ENCODE measurements around the gene SLIT3.

Gene SLIT3

GRCh38 chr5:169098331-169099121, 202.4 kb downstream of the SLIT3 start:
- no peak for DNase-seq

- no peak for DNase-seq
These were observed 203.3 kb downstream of the SLIT3 start for GRCh38 chr5:169097374-169098326.

DNA sequence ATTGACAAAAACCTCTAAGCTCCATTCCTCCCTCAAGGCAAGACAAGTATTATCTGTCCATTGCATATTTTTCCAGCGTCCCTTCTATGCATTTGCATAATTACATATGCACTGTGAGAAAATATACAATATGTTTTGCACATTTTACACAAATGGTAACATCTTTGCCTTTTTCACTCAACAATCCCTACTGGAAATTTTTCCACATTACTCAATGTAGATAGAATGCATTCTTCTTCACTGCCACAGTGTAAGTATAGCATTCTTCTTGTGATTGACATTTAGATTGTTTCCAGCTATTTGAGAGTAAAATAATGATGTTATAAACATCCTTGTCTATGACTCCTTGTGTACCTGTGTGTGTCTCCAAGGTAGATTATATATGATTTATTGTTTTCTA, 205.0 kb downstream of the SLIT3 start:
- no peak for DNase-seq

DNA sequence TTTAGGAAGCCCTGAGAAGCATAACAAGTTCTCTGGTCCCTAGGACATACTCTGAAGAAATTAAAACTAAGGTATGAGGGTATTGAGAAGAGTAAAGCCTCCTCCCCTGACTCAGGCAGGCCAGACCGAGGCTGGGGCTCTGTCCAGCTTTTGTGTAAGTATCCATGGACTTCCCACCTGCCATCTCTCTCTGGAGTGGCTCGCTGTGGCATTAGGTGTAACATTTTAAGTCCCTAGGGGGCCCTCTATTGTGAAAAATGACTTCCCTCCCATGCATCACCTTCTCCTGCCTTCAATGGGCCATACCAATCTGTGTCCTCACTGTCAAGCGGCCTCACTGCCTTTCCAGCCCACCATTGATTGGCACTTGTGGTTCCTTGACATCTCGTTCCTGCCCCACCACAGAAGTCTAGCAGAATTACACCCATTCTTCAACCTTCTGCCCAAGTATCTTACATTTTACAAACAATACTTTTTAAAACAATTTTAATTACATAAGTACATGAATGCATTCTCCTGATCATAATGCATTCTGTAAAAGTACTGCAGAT, 205.5 kb downstream of the SLIT3 start:
- no peak for DNase-seq

DNA sequence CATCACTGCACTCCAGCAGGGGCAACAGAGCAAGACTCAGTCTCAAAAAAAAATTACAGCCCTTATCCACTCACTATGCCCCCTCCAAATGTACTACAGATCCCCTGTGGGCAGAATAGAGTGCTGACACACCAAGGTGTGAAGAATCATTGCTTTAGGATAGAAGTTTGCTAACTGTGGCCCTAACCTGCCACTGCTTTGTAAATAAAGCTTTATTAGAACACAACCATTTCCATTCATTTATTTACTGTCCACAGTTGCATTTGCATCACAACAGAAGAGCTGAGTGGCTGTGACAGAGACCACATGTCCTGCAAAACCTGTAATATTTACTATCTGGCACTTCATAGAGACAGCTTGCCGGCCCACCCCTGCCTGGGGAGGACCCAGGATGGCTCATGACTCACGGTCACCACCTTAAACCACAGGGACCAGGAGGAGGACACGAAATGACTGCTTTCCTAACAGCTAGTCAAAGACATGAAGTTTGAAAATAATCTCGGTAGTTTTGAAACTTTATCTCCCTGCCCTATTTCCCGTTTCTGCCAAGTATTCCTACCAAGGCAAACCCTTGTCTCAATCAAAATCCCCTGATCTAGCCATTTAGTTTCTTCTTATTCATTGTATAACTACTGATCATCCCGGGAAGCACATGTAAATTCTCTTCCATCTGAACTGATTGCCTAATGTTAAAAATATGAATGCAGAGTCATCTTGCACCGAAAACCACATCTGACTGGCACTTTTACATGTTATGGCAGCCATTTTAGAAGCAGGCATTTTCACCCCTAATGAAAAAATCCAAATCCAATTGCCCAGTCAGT, 206.1 kb downstream of the SLIT3 start:
- no peak for DNase-seq

- DNase-seq, result no peak
These were observed 209.5 kb downstream of the SLIT3 start for GRCh38 chr5:169091396-169091980.

GRCh38 chr5:169089343-169089742, 211.6 kb downstream of the SLIT3 start:
- DNase-seq, result no peak

- DNase-seq, result no peak
These were observed 212.8 kb downstream of the SLIT3 start for GRCh38 chr5:169088028-169088725.

- DNase-seq, result no peak
These were observed 215.3 kb downstream of the SLIT3 start for GRCh38 chr5:169085636-169086035.

DNA sequence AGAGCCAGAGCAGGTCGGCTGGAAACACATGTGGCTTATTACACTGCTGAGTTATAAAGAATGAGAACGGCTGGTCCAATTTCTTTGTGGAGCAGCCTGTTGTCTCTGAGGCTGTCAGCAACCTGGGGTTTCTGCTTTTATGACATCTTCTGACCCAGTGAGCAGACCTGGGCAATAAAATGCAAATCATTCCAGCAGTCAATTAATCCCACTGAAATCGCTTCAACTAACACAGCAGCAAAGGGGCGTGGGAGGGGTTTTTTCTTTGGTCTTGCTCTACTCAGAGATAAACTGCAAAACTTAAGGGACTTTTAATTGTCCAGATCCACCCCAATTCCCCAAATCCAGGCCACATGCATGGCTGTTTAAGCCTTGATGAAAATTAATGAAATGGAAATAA, 215.7 kb downstream of the SLIT3 start:
- DNase-seq, result no peak

- DNase-seq, result no peak
These were observed 216.2 kb downstream of the SLIT3 start for GRCh38 chr5:169084775-169085174.

GRCh38 chr5:169083394-169084018, 217.4 kb downstream of the SLIT3 start:
- DNase-seq, result no peak

DNA sequence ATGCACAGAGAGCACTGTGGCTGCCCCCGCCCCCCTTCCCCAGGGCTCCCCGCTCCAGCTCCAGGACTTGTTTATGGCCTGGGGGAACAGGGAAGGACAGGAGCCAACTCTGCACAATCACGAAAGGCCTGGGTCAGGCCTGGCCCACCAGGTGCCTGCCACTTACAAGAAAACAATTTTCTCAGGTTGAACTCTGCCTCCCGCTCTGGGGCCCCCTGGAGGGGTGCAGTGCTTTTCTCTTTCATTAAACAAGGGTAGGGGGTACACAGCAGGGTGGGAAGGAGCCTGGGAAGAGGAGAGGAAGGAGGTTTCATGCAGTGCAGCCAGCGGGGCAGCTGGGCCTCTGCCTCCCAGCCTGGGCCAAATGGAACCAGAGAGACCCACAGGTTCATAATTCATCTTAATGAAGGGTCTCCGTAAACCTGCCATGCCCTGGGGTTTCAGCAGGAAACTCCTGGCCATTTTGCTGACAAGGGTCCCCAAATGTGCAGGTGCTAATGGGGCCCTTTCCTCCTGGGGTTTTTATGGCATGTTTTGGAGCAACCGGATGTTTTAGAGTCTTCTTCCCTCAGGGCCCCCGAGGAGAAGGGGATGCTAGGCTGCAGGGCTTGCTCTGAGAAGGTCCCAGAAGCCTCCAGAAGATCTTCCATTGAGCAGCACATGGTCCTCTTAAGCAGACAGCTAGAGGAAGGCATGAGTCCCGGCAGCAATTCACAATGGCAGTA, 219.8 kb downstream of the SLIT3 start:
- DNase-seq, result no peak

GRCh38 chr5:169080448-169080911, 220.5 kb downstream of the SLIT3 start:
- no peak for DNase-seq

DNA sequence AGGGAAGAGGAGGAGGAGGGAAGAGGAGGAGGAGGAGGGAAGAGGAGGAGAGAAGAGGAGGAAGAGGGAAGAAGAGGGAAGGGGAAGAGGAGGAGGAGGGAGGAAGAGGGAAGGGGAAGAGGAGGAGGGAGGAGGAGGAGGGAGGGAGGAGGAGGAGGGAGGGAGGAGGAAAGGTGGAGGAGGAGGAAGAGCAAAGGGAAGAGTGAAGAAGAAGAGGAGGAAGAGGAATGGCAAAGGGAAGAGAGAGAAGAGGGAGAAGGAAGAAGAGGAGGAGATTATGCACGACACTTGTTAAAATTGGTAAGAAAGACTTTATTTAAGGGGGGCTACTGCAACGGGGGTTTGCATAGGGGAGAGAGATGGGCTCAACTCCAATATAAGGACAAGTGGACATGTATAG, 221.2 kb downstream of the SLIT3 start:
- no peak for DNase-seq

GRCh38 chr5:169074839-169075238, 226.1 kb downstream of the SLIT3 start:
- DNase-seq, result no peak

GRCh38 chr5:169072233-169072632, 228.7 kb downstream of the SLIT3 start:
- DNase-seq, result no peak

GRCh38 chr5:169070413-169070812, 230.5 kb downstream of the SLIT3 start:
- DNase-seq, result no peak

- no peak for DNase-seq
These were observed 233.2 kb downstream of the SLIT3 start for GRCh38 chr5:169067751-169068173.

GRCh38 chr5:169065400-169065799, 235.5 kb downstream of the SLIT3 start:
- DNase-seq, result no peak
